ENCODE measurements around the gene PCYT2. TPM values are rescaled to one million over a fixed set of nuclear protein-coding genes. Genes with fewer than 3 reads are reported as not detected.

The PCYT2 gene
- total RNA-seq, 4 donors from 2014 or later: 4.1 to 27.7 (median 18.8) TPM

- Histone ChIP-seq H3K4me1 (peaks cover 4 to 34% of the 10 kb centered on the region in 2 donors), H3K4me3 (no peak overlapping the region), H3K27me3 (no peaks in the 10 kb centered on the region), H3K9me3 (no peaks in the 10 kb centered on the region), H3K36me3 (no peaks in the 10 kb centered on the region), H3K27ac (no peak overlapping the region)
- DNase-seq: no peak
- no peak for TF ChIP-seq CTCF (IDR thresholded peaks at IDR 0.05)
- no peak for TF ChIP-seq POLR2A (IDR thresholded peaks at IDR 0.05)
- intact Hi-C loops (cut with DNase I; ENCODE audit: low total_unique reads): no loop called here
Measured at GRCh38 chr17:81865358-81865732, 45.9 kb downstream of the PCYT2 start.

GRCh38 chr17:81863833-81864768 lies 47.1 kb downstream of the PCYT2 start:
- no peak overlapping the region for H3K27ac ChIP-seq
- H3K4me3 ChIP-seq: no peak overlapping the region
- H3K9me3 ChIP-seq: no peaks in the 10 kb centered on the region
- intact Hi-C loops (cut with DNase I; ENCODE audit: low total_unique reads): no loop called here
- peaks cover 7 to 23% of the 10 kb centered on the region in 2 donors for H3K4me1 ChIP-seq
- H3K27me3 ChIP-seq: no peaks in the 10 kb centered on the region
- no peak for DNase-seq
- no peak for TF ChIP-seq POLR2A (IDR thresholded peaks at IDR 0.05)
- no peak for TF ChIP-seq CTCF (IDR thresholded peaks at IDR 0.05)
- H3K36me3 ChIP-seq: no peaks in the 10 kb centered on the region

- H3K27ac ChIP-seq: no peak overlapping the region
- H3K4me1 ChIP-seq: peaks cover 12 to 27% of the 10 kb centered on the region in 2 donors
Measured at GRCh38 chr17:81863123-81863675, 48.0 kb downstream of the PCYT2 start.

GRCh38 chr17:81860756-81861568 lies 50.2 kb downstream of the PCYT2 start:
- H3K9me3 ChIP-seq: no peaks in the 10 kb centered on the region
- H3K27ac ChIP-seq: peak overlapping the region; percentile 91 to 93
- TF ChIP-seq POLR2A (IDR thresholded peaks at IDR 0.05): peak; percentile 97 to 99
- peak in 2 of 4 experiments; percentile 33 to 53 for TF ChIP-seq CTCF (IDR thresholded peaks at IDR 0.05)
- no peaks in the 10 kb centered on the region for H3K36me3 ChIP-seq
- intact Hi-C loops (cut with DNase I; ENCODE audit: low total_unique reads): no loop called here
- peak overlapping the region; percentile 63 to 93 for H3K4me3 ChIP-seq
- no peaks in the 10 kb centered on the region for H3K27me3 ChIP-seq
- H3K4me1 ChIP-seq: peaks cover 12 to 14% of the 10 kb centered on the region in 2 donors
- DNase-seq: peak; percentile 99

More at GRCh38 chr17:81863123-81863675, 48.0 kb downstream of the PCYT2 start:
- no peak overlapping the region for H3K4me3 ChIP-seq
- no peaks in the 10 kb centered on the region for H3K9me3 ChIP-seq
- H3K27me3 ChIP-seq: no peaks in the 10 kb centered on the region
- no peak for TF ChIP-seq POLR2A (IDR thresholded peaks at IDR 0.05)
- TF ChIP-seq CTCF (IDR thresholded peaks at IDR 0.05): no peak
- DNase-seq: no peak
- H3K36me3 ChIP-seq: no peaks in the 10 kb centered on the region
- intact Hi-C loops (cut with DNase I; ENCODE audit: low total_unique reads): no loop called here

Measured in uterus (tissue), 4 donors.